GM15510 (cell line): Measurements from ENCODE around the gene UBE2D3.
A peak's percentile ranks its signal among the peaks of the same experiment; 100 is the strongest.

ENCODE experiments used
- POLR2A ChIP-seq: IDR thresholded peaks from 3 replicates; pipeline ENCODE4 v1.6.1; 2011; ENCODE audit warnings: borderline replicate concordance; ENCODE audit not compliant: insufficient read length; ENCODE audit errors: extremely low read depth

UBE2D3 gene

GRCh38 chr4:102843938-102844337, 16.6 kb upstream of the UBE2D3 start:
- no peak for TF ChIP-seq POLR2A

GRCh38 chr4:102843273-102843672, 15.9 kb upstream of the UBE2D3 start:
- no peak for TF ChIP-seq POLR2A

GRCh38 chr4:102842367-102842766, 15.0 kb upstream of the UBE2D3 start:
- TF ChIP-seq POLR2A = no peak

DNA sequence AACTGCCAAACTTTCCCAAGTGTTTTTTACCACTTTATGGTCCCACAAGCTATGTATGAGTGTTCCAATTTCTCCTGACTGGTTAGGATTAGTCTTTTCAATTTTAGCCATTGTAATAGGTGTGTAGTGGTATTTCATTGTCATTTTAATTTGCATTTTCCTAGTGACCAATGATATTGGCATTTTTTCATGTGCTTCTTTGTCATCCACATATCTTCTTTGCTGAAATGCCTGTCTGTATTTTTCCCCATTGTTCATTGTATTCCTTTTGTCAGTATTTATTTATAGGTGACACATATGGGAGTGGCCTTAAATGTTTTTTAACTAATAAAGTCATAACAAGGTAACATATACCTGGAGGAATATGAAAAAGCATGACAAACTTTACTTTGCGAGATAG, 9.2 kb upstream of the UBE2D3 start:
- no peak for TF ChIP-seq POLR2A

DNA sequence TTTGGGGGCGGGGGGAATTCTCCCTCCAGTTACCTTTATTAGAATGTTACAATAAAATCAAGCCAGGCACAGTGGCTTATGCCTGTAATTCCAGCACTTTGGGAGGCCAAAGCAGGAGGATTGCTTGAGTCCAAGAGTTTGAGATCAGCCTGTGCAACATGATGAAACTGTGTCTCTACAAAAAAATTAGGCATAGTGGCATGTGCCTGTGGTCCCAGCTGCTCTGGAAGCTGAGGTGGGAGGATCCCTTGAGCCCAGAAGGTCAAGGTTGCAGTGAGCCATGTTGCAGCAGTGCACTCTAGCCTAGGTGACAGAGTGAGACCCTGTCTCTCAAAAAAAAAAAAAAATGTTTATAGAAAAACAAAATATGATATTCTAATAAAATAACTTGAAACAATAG, 5.3 kb upstream of the UBE2D3 start:
- no peak for TF ChIP-seq POLR2A

DNA sequence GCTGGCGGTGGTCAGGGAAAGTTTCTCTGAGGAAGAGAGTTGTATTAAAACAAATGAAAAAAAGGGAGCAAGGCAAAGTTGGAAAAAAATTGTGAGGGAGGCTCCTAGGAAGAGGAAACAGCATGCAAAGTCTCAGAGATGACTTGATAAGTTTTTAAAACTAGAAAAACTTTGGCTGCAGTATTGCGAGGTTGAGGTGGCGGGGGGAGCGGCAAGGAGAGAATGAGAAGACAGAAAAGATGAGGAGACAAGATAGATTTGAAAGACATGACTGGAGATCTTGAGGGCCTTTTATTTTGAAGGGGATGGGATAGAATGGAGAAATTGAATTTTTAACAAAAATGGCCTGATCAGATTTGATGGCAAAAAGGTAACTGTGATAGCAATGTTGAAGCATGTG, 4.8 kb upstream of the UBE2D3 start:
- no peak for TF ChIP-seq POLR2A

DNA sequence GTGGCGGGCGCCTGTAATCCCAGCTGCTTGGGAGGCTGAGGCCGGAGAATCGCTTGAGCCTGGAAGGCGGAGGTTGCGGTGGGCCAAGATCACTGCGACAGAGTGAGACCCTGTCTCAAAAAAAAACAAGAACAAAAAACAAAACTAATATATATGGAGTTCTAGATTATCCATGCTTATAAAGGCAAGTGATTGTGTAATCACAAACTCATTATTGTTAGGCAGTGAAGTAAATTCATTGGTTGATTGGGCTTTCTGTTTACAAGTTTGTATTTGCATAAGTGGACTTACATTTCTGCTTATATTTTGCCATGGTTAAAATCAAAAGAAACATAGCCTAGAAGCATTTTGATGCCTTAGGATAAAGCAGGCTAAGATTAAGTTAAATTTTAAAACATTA, 2.5 kb upstream of the UBE2D3 start:
- TF ChIP-seq POLR2A = no peak

- TF ChIP-seq POLR2A = no peak
Measured at GRCh38 chr4:102828497-102828808, 1.1 kb upstream of the UBE2D3 start.

DNA sequence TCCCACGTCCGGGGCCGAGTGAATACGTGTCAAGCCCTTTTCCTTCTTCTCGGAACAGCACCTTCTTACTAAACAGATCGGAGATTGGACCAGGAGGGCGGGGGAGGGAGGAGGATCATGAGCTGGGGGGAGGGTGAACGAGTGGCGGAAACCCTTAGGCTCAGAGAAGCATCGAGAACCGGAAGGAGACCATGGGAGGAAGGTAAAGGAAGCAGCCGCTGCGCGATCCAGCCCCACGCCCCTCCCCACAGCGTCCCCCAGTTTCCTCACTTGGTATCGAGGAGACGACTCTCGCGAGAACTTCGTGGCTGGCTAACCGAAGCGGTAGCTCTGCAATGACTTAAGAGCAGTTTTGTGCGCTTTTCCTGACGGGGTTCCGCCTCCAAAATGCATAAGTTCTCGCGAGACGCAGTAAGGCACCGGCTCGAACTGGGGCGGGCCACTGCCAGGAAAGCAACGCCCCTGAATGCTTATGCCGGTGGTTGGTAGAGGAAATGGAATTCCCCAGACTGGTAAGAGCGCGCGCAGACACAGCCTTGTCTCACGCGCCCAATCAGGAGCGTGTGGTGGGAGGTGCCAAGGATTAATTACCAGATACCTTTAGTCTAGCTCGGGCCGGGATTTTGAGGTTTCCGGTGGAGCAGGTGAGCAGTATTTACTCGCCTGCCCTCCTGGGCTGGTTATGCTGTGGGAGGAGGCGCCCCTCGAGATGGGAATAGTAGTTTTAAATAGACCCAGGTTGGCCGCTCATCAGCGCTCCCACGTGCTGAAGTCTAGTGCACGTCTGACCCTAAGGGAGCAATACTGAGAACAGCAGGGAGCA, 534 bp upstream of the UBE2D3 start:
- peak; percentile 75 for TF ChIP-seq POLR2A

DNA sequence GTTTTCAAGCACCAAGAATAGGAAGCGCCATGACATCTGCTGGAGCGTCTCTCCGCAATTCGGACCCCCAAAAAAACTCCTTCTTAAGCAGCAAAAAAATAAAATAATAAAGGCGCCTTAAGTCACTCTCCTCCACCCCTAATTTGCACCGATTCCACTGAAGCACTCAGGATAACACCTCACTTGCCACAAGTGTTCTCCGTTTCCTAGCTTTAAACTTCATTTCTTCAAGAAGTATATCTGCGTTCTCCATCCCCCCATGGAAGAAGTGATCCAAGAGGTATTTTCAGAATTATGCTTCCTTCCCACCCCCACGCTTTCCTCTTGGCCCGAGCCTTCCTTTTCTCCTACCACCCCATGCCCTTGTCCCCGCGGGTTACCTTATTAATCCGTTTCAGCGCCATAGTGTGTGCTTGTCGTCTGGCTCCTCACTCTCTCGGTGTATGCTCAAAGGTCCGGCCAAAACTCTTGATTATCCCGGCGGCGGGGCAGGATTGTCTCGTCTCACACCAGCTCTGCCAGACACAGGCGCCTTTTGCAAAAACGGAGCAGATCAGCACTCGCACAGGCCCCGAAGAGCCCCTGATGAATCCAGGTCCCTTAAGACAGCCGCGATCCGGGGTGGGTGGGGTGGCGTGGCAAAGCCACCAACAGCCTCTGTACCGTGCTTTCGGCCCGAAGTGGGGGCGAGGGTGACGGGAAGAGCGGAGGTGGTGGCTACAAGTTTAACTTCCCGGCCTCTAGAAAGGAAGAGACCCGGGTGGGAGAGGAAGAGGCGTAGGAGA, 1.1 kb downstream of the UBE2D3 start:
- no peak for TF ChIP-seq POLR2A

- no peak for TF ChIP-seq POLR2A
Measured at GRCh38 chr4:102825261-102826091, 1.9 kb downstream of the UBE2D3 start.

- no peak for TF ChIP-seq POLR2A
Measured at GRCh38 chr4:102824398-102824797, 3.0 kb downstream of the UBE2D3 start.

DNA sequence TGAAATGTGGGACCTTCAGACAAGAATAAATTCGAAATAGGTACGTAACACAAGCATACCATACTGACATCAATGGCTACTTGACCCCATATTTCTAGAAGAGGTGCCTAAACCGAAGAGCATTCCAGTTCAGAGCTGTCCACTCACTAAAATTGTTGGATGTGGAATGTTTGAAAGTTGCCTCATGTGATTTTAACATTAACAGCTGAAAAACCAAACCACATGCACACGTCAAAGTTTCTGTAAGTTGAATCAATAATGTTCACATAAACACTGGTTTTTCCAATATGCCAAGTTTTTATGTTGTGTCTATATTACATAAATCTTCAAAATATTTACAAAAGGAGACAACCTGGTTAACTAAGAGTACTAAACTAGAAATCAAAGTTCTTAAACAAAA, 3.5 kb downstream of the UBE2D3 start:
- no peak for TF ChIP-seq POLR2A

GRCh38 chr4:102823464-102823863, 3.9 kb downstream of the UBE2D3 start:
- TF ChIP-seq POLR2A = no peak
